Measurements from ENCODE around the gene CCR5AS.

Gene CCR5AS

DNA sequence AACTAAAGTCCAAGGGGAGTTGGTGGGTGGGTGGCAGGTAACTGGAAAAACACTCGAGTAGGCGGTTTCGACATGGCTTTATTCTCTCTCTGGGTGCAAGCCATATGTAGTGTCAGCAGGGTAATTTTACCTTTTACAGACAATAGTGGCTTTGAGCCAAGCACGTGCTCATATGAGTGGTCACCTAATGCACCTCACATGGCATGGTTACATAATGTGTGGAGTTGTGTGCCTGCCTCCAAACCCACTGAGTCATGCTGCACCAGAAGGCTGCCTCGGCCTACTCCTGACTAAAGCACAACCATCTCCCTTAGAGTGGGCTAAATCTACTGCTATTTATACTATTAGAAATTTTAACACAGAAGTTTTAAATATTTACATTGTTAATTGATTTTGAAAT is 16.7 kb upstream of the CCR5AS start:
- H4K5ac ChIP-seq (ENCODE audit: insufficient read length, low read depth, low read length), result no peak overlapping the region
- TF ChIP-seq, protein P1, sequence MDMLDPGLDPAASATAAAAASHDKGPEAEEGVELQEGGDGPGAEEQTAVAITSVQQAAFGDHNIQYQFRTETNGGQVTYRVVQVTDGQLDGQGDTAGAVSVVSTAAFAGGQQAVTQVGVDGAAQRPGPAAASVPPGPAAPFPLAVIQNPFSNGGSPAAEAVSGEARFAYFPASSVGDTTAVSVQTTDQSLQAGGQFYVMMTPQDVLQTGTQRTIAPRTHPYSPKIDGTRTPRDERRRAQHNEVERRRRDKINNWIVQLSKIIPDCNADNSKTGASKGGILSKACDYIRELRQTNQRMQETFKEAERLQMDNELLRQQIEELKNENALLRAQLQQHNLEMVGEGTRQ (IDR thresholded peaks at IDR 0.05; ENCODE audit: low read length), result no peak
- no peak for TF ChIP-seq GTF2F1 (IDR thresholded peaks at IDR 0.05; ENCODE audit: borderline replicate concordance, low read depth, low read length)
- no peak for TF ChIP-seq CHD1 (IDR thresholded peaks at IDR 0.05; ENCODE audit: low read depth, low read length)
- TF ChIP-seq EP300 (IDR thresholded peaks at IDR 0.05; ENCODE audit: borderline replicate concordance in 1 of 2, low read depth in 2 of 2, low read length in 2 of 2), result no peak
- TF ChIP-seq, protein P2, sequence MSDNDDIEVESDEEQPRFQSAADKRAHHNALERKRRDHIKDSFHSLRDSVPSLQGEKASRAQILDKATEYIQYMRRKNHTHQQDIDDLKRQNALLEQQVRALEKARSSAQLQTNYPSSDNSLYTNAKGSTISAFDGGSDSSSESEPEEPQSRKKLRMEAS (IDR thresholded peaks at IDR 0.05), result no peak
- no peak for TF ChIP-seq ZNF274 (IDR thresholded peaks at IDR 0.05; ENCODE audit: borderline replicate concordance, extremely low read depth, low read length)
- TF ChIP-seq ASH2L (IDR thresholded peaks at IDR 0.05; ENCODE audit: low read length), result no peak
- no peak for TF ChIP-seq CHD2 (IDR thresholded peaks at IDR 0.05; ENCODE audit: low read length)
- no peak for TF ChIP-seq NANOG (IDR thresholded peaks at IDR 0.05; ENCODE audit: insufficient read depth, low read depth, low read length, poor library complexity, severe bottlenecking)
- no peak for TF ChIP-seq RXRA (IDR thresholded peaks at IDR 0.05; ENCODE audit: insufficient read depth, low read depth, low read length)
- TF ChIP-seq NRF1 (IDR thresholded peaks at IDR 0.05; ENCODE audit: low read depth, low read length), result no peak
- H2BK20ac ChIP-seq (ENCODE audit: low read length), result no peak overlapping the region
- no peaks in the 10 kb centered on the region; the same call in 1 of the 2 replicates for H3K79me1 ChIP-seq (ENCODE audit: low read depth, low read length)
- CTCF ChIA-PET (ENCODE audit: partially characterized antibody), result interaction anchor here (0.6 to 2.3 kb wide), 7 partner anchors 9 to 216 kb away, joined by 3 to 12 read pairs (median 6); partner anchors contain the start of genes CCR5AS and CCRL2
- H3K4me1 ChIP-seq (replicated peaks in 1 of 4; ENCODE audit: control insufficient read depth in 3 of 4, insufficient read depth in 4 of 4, low read length in 3 of 4), result peaks cover 0 to 2% (median 1%) of the 10 kb centered on the region in 4 experiments; a peak in 4 of 7 replicates
- no peak overlapping the region for H2BK120ac ChIP-seq (replicated peaks; ENCODE audit: low read depth, low read length)
- no peak overlapping the region for H3K4me2 ChIP-seq (ENCODE audit: insufficient read depth in 1 of 2, low read depth in 2 of 2, low read length in 2 of 2)
- H3K4me3 ChIP-seq (ENCODE audit: extremely low read depth in 1 of 4, insufficient read depth in 2 of 4, low read depth in 3 of 4, low read length in 4 of 4), result no peak overlapping the region
- no peak overlapping the region for H3K14ac ChIP-seq (ENCODE audit: insufficient read length)
- no peak overlapping the region for H3K23ac ChIP-seq (ENCODE audit: insufficient read length)
- H4K8ac ChIP-seq (ENCODE audit: extremely low read depth, insufficient read depth, low read length), result no peak overlapping the region
- H3K23me2 ChIP-seq (ENCODE audit: low read depth, low read length), result no peaks in the 10 kb centered on the region
- H3K27ac ChIP-seq (ENCODE audit: low read depth, low read length), result no peak overlapping the region
- 91% methylated on average over 5 of the region's 5 CpGs; no CpG with 5 or more reads in 1 of the 2 experiments for WGBS, 2 experiments (ENCODE audit: extremely low coverage in 1 of 2, insufficient coverage in 1 of 2, insufficient read length in 1 of 2, insufficient replicate concordance in 2 of 2, low coverage in 1 of 2, low lambda C conversion rate in 2 of 2, missing lambda C conversion rate in 1 of 2)
- no peaks in the 10 kb centered on the region for H3K79me2 ChIP-seq (ENCODE audit: control insufficient read depth in 1 of 2, insufficient read depth in 2 of 2, low read length in 2 of 2)
- H3K18ac ChIP-seq (ENCODE audit: extremely low read depth, low read length), result no peak overlapping the region
- H3K56ac ChIP-seq (replicated peaks; ENCODE audit: insufficient read length, low read depth, low read length), result no peak overlapping the region
- no peak overlapping the region for H2AK5ac ChIP-seq (ENCODE audit: low read depth, low read length)
- POLR2A ChIA-PET (ENCODE audit: partially characterized antibody), result no interaction called here
- no peak overlapping the region for H2BK15ac ChIP-seq (ENCODE audit: low read length)
- no peak overlapping the region for H3K9ac ChIP-seq (replicated peaks in 1 of 4; ENCODE audit: extremely low read depth in 1 of 4, low read depth in 3 of 4, low read length in 3 of 4)
- no peaks in the 10 kb centered on the region for H3K9me3 ChIP-seq (ENCODE audit: insufficient read depth in 2 of 2, low read depth in 1 of 2, low read length in 1 of 2)
- H2BK5ac ChIP-seq (ENCODE audit: low read depth, low read length), result no peak overlapping the region
- DNase-seq (ENCODE audit: low read depth in 1 of 2, low spot score in 2 of 2) (no peak), FAIRE-seq (no peak)
- H2AFZ ChIP-seq (ENCODE audit: low read length), result no peak overlapping the region
- no peak overlapping the region for H2BK12ac ChIP-seq (ENCODE audit: low read depth, low read length)
- no peak overlapping the region for H3K4ac ChIP-seq (replicated peaks; ENCODE audit: insufficient read length, low read depth, low read length)
- no peaks in the 10 kb centered on the region for H4K20me1 ChIP-seq (replicated peaks in 1 of 2; ENCODE audit: control insufficient read depth in 1 of 2, insufficient read depth in 2 of 2, low read length in 2 of 2)
- H3K36me3 ChIP-seq (ENCODE audit: control insufficient read depth in 2 of 4, insufficient read depth in 4 of 4, low read length in 3 of 4), result no peaks in the 10 kb centered on the region
- H3K27me3 ChIP-seq (replicated peaks in 1 of 4; ENCODE audit: control insufficient read depth in 3 of 4, extremely low read depth in 1 of 4, insufficient read depth in 3 of 4, low read length in 3 of 4), result no peaks in the 10 kb centered on the region
- no peak overlapping the region for H4K91ac ChIP-seq (replicated peaks; ENCODE audit: insufficient read length, low read length)
